ENCODE results near the gene HMCN1.

The HMCN1 gene

DNA sequence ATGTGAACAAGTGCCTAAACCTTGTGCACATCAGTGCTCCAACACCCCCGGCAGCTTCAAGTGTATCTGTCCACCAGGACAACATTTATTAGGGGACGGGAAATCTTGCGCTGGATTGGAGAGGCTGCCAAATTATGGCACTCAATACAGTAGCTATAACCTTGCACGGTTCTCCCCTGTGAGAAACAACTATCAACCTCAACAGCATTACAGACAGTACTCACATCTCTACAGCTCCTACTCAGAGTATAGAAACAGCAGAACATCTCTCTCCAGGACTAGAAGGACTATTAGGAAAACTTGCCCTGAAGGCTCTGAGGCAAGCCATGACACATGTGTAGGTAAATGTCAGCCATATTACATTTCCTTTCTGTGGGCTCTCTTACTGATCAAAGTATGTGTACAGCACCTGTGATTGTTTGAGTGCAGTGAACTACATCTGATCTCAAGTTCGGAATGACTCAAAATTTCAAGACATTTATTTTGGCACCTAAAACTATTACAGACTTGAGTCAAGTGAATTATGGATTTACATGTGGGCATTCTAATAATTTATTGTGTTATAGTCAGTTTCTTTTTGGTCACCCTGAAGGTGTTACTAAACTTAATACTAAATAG, 444.3 kb downstream of the HMCN1 start:
- no peak overlapping the region for H3K9ac ChIP-seq (ENCODE audit: low read length)
- H3K36me3 ChIP-seq (ENCODE audit: insufficient read depth, low read length), result no peaks in the 10 kb centered on the region
- H3K4me1 ChIP-seq (ENCODE audit: insufficient read depth, low read length, severe bottlenecking), result peaks cover 31% of the 10 kb centered on the region
- H3K4me3 ChIP-seq (ENCODE audit: low read depth, low read length, poor library complexity, severe bottlenecking), result peak overlapping the region; percentile 26
- H2AFZ ChIP-seq (ENCODE audit: low read length), result peak overlapping the region; percentile 67; the same call in 1 of the 2 replicates
- H3K9me3 ChIP-seq (ENCODE audit: low read length), result no peaks in the 10 kb centered on the region
- TF ChIP-seq EZH2 (IDR thresholded peaks at IDR 0.05; ENCODE audit: borderline replicate concordance, low read length) (no peak), CTCF (IDR thresholded peaks at IDR 0.05; ENCODE audit: low read length) (no peak)
- peak overlapping the region; percentile 56 for H3K4me2 ChIP-seq (ENCODE audit: low read length)
- H3K9me2 ChIP-seq (ENCODE audit: low read depth, low read length), result no peaks in the 10 kb centered on the region
- no peak overlapping the region for H3K27ac ChIP-seq (ENCODE audit: low read depth, low read length, poor library complexity, severe bottlenecking)
- H3K79me2 ChIP-seq (ENCODE audit: insufficient read depth, low read length), result no peaks in the 10 kb centered on the region
- no peaks in the 10 kb centered on the region for H3K27me3 ChIP-seq (ENCODE audit: insufficient read depth, low read length)
- no peaks in the 10 kb centered on the region for H3F3A ChIP-seq (ENCODE audit: insufficient read depth, low read length)
- H4K20me1 ChIP-seq (ENCODE audit: insufficient read depth, low read length), result no peaks in the 10 kb centered on the region

DNA sequence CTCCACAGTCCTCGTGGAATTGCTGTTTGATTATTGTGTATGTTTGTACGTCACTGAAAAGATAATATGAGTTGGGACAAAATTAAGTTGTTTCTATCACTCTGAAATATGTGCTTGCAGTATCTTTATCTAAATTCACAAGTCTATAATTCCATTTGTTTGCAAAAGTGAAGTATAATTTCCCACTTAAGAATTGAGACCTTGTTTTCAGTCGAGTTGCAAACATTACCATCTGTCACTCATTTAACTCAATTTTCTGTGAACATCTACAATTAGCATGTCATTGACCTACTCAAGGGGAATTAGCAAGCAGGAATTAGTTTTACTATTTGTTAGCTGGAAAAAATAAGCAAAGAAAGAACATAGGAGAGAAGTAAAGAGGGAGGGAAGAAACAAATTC, 445.0 kb downstream of the HMCN1 start:
- H3K9me3 ChIP-seq (ENCODE audit: low read length), result no peaks in the 10 kb centered on the region
- H3K9ac ChIP-seq (ENCODE audit: low read length), result 0 out of 2 replicates have a peak overlapping the region, but pooled peaks have one; percentile 3
- no peaks in the 10 kb centered on the region for H3F3A ChIP-seq (ENCODE audit: insufficient read depth, low read length)
- H3K4me1 ChIP-seq (ENCODE audit: insufficient read depth, low read length, severe bottlenecking), result peaks cover 38% of the 10 kb centered on the region
- no peaks in the 10 kb centered on the region for H4K20me1 ChIP-seq (ENCODE audit: insufficient read depth, low read length)
- H3K27ac ChIP-seq (ENCODE audit: low read depth, low read length, poor library complexity, severe bottlenecking), result no peak overlapping the region
- H3K4me2 ChIP-seq (ENCODE audit: low read length), result peak overlapping the region; percentile 56
- H3K27me3 ChIP-seq (ENCODE audit: insufficient read depth, low read length), result no peaks in the 10 kb centered on the region
- H3K79me2 ChIP-seq (ENCODE audit: insufficient read depth, low read length), result no peaks in the 10 kb centered on the region
- H2AFZ ChIP-seq (ENCODE audit: low read length), result peak overlapping the region; percentile 67; the same call in 1 of the 2 replicates
- H3K36me3 ChIP-seq (ENCODE audit: insufficient read depth, low read length), result no peaks in the 10 kb centered on the region
- TF ChIP-seq CTCF (IDR thresholded peaks at IDR 0.05; ENCODE audit: low read length) (no peak), EZH2 (IDR thresholded peaks at IDR 0.05; ENCODE audit: borderline replicate concordance, low read length) (no peak)
- H3K4me3 ChIP-seq (ENCODE audit: low read depth, low read length, poor library complexity, severe bottlenecking), result peak overlapping the region; percentile 26
- no peaks in the 10 kb centered on the region for H3K9me2 ChIP-seq (ENCODE audit: low read depth, low read length)

DNA sequence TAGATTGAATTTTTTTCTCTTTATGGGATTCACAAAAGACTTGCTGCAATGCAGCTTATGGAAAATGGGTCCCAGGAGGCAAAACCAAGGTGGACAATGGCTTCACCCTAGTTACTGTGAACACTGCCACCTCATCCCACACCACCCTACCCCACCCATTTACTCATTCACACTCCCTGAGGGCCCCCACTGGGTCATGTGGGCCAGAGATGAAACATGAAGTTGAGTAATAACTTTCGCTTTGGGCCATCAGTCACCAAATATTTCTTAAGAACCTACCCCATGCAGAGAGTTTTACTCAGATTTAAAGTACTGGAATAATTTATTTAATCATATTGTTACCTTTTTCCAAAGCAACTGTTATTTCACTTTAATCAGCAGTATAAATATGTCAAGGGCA, 449.0 kb downstream of the HMCN1 start:
- Histone ChIP-seq H3K9me2 (ENCODE audit: low read depth, low read length) (no peaks in the 10 kb centered on the region), H3K79me2 (ENCODE audit: insufficient read depth, low read length) (no peaks in the 10 kb centered on the region), H3K9me3 (ENCODE audit: low read length) (no peaks in the 10 kb centered on the region), H3K4me2 (ENCODE audit: low read length) (peak overlapping the region; percentile 67), H3K4me3 (ENCODE audit: low read depth, low read length, poor library complexity, severe bottlenecking) (peak overlapping the region; percentile 21), H3K27ac (ENCODE audit: low read depth, low read length, poor library complexity, severe bottlenecking) (peak overlapping the region; percentile 87), H3K36me3 (ENCODE audit: insufficient read depth, low read length) (no peaks in the 10 kb centered on the region), H4K20me1 (ENCODE audit: insufficient read depth, low read length) (no peaks in the 10 kb centered on the region), H3K27me3 (ENCODE audit: insufficient read depth, low read length) (no peaks in the 10 kb centered on the region), H2AFZ (ENCODE audit: low read length) (no peak overlapping the region), H3F3A (ENCODE audit: insufficient read depth, low read length) (no peaks in the 10 kb centered on the region), H3K4me1 (ENCODE audit: insufficient read depth, low read length, severe bottlenecking) (peaks cover 52% of the 10 kb centered on the region), H3K9ac (ENCODE audit: low read length) (peak overlapping the region; percentile 35)
- no peak for TF ChIP-seq CTCF (IDR thresholded peaks at IDR 0.05; ENCODE audit: low read length)
- TF ChIP-seq EZH2 (IDR thresholded peaks at IDR 0.05; ENCODE audit: borderline replicate concordance, low read length), result no peak
